ENCODE measurements around the gene AK3. TPM values are rescaled to one million over a fixed set of nuclear protein-coding genes. Genes with fewer than 3 reads are reported as not detected.
"Not testable (repeated sequence)": the region's sequence is repeated elsewhere in the genome, so short reads cannot be mapped to it uniquely, and the experiment has no call there.

The AK3 gene
- total RNA-seq, 1 donor from 2014 or later, result 47.5 TPM

DNA sequence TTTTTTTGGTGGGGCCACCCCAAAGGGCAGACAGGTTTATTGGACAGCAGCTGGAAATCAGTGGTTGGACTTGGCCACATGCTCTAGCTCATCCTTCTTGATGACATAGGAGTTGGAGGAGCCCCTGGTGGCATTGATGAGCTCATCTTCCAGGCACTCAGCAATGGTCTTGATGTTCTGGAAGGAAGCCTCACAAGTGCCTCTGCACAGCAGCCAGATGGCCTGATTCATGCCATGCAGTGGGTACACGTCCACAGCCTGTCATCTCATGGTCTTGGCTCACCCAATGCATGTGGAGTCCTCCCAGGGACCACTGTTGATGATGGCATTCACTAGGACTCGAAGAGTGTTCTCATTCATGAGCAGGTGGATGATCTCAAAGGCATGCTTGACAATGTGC is 40.4 kb upstream of the AK3 start:
- Mint-ChIP-seq H3K27ac (no peak overlapping the region), H3K4me1 (ENCODE audit: unreplicated experiment) (no peaks in the 10 kb centered on the region), H3K27me3 (no peaks in the 10 kb centered on the region), H3K9me3 (no peaks in the 10 kb centered on the region), H3K4me3 (no peak overlapping the region), H3K36me3 (no peaks in the 10 kb centered on the region)
- no peak for DNase-seq (ENCODE audit: extremely low spot score, unreplicated experiment)
- no peak for TF ChIP-seq CTCF (conservative IDR thresholded peaks at IDR 0.05)

- no peak for TF ChIP-seq CTCF (conservative IDR thresholded peaks at IDR 0.05)
- no peak overlapping the region for H3K27ac Mint-ChIP-seq
- H3K4me1 Mint-ChIP-seq (ENCODE audit: unreplicated experiment), result no peaks in the 10 kb centered on the region
- no peak for DNase-seq (ENCODE audit: extremely low spot score, unreplicated experiment)
- no peaks in the 10 kb centered on the region for H3K9me3 Mint-ChIP-seq
- no peaks in the 10 kb centered on the region for H3K36me3 Mint-ChIP-seq
- H3K27me3 Mint-ChIP-seq, result no peaks in the 10 kb centered on the region
- H3K4me3 Mint-ChIP-seq, result no peak overlapping the region
Observed at GRCh38 chr9:4780651-4781050, 39.6 kb upstream of the AK3 start.

DNA sequence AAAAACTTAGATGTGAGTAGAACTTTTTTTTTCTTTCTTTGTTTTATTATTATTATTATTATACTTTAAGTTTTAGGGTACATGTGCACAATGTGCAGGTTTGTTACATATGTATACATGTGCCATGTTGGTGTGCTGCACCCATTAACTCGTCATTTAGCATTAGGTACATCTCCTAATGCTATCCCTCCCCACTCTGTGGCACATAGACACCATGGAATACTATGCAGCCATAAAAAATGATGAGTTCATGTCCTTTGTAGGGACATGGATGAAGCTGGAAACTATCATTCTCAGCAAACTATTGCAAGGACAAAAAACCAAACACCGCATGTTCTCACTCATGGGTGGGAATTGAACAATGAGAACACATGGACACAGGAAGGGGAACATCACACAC is 34.0 kb upstream of the AK3 start:
- H3K27me3 Mint-ChIP-seq; DNase-seq (ENCODE audit: extremely low spot score, unreplicated experiment); H3K4me3 Mint-ChIP-seq; H3K27ac Mint-ChIP-seq; H3K36me3 Mint-ChIP-seq; H3K4me1 Mint-ChIP-seq (ENCODE audit: unreplicated experiment); H3K9me3 Mint-ChIP-seq: not testable (repeated sequence)

GRCh38 chr9:4774209-4774608 is 33.2 kb upstream of the AK3 start:
- DNase-seq (ENCODE audit: extremely low spot score, unreplicated experiment), result no peak
- Mint-ChIP-seq H3K9me3 (no peaks in the 10 kb centered on the region), H3K36me3 (no peaks in the 10 kb centered on the region), H3K4me3 (no peak overlapping the region), H3K27me3 (no peaks in the 10 kb centered on the region), H3K4me1 (ENCODE audit: unreplicated experiment) (no peaks in the 10 kb centered on the region), H3K27ac (no peak overlapping the region)
- no peak for TF ChIP-seq CTCF (conservative IDR thresholded peaks at IDR 0.05)

GRCh38 chr9:4771788-4772187 is 30.8 kb upstream of the AK3 start:
- no peak for DNase-seq (ENCODE audit: extremely low spot score, unreplicated experiment)
- H3K4me1 Mint-ChIP-seq (ENCODE audit: unreplicated experiment), result no peaks in the 10 kb centered on the region
- no peaks in the 10 kb centered on the region for H3K9me3 Mint-ChIP-seq

More at GRCh38 chr9:4771788-4772187, 30.8 kb upstream of the AK3 start:
- no peaks in the 10 kb centered on the region for H3K27me3 Mint-ChIP-seq
- no peak overlapping the region for H3K4me3 Mint-ChIP-seq
- no peak overlapping the region for H3K27ac Mint-ChIP-seq
- TF ChIP-seq CTCF (conservative IDR thresholded peaks at IDR 0.05), result no peak
- H3K36me3 Mint-ChIP-seq, result no peaks in the 10 kb centered on the region
